ENCODE data around the gene MSANTD3. TPM values are rescaled to one million over a fixed set of nuclear protein-coding genes. Genes with fewer than 3 reads are reported as not detected.
"Not testable (repeated sequence)": the region's sequence is repeated elsewhere in the genome, so short reads cannot be mapped to it uniquely, and the experiment has no call there.

Gene MSANTD3
- total RNA-seq, 1 donor from 2014 or later: 58.7 TPM

GRCh38 chr9:100440071-100440470, 13.1 kb downstream of the MSANTD3 start:
- Mint-ChIP-seq H3K27ac (ENCODE audit: unreplicated experiment) (peak overlapping the region; percentile 58), H3K27me3 (ENCODE audit: unreplicated experiment) (no peaks in the 10 kb centered on the region), H3K36me3 (ENCODE audit: unreplicated experiment) (peaks cover 12% of the 10 kb centered on the region), H3K4me3 (ENCODE audit: unreplicated experiment) (no peak overlapping the region), H3K9me3 (ENCODE audit: unreplicated experiment) (no peaks in the 10 kb centered on the region), H3K4me1 (ENCODE audit: unreplicated experiment) (peaks cover 27% of the 10 kb centered on the region)
- no peak for DNase-seq (ENCODE audit: extremely low spot score, unreplicated experiment)
- no peak for TF ChIP-seq CTCF (IDR thresholded peaks at IDR 0.05)

GRCh38 chr9:100440487-100440886, 13.5 kb downstream of the MSANTD3 start:
- H3K27me3 Mint-ChIP-seq (ENCODE audit: unreplicated experiment); H3K4me3 Mint-ChIP-seq (ENCODE audit: unreplicated experiment); DNase-seq (ENCODE audit: extremely low spot score, unreplicated experiment); H3K9me3 Mint-ChIP-seq (ENCODE audit: unreplicated experiment): not testable (repeated sequence)
- Mint-ChIP-seq H3K36me3 (ENCODE audit: unreplicated experiment) (peaks cover 12% of the 10 kb centered on the region), H3K27ac (ENCODE audit: unreplicated experiment) (peak overlapping the region; percentile 58), H3K4me1 (ENCODE audit: unreplicated experiment) (peaks cover 27% of the 10 kb centered on the region)

- Mint-ChIP-seq H3K27ac (ENCODE audit: unreplicated experiment) (no peak overlapping the region), H3K4me3 (ENCODE audit: unreplicated experiment) (no peak overlapping the region), H3K36me3 (ENCODE audit: unreplicated experiment) (peaks cover 22% of the 10 kb centered on the region), H3K4me1 (ENCODE audit: unreplicated experiment) (peaks cover 19% of the 10 kb centered on the region), H3K9me3 (ENCODE audit: unreplicated experiment) (no peaks in the 10 kb centered on the region), H3K27me3 (ENCODE audit: unreplicated experiment) (no peaks in the 10 kb centered on the region)
- no peak for DNase-seq (ENCODE audit: extremely low spot score, unreplicated experiment)
- TF ChIP-seq CTCF (IDR thresholded peaks at IDR 0.05): no peak
Observed at GRCh38 chr9:100441911-100442361, 15.0 kb downstream of the MSANTD3 start.

- Mint-ChIP-seq H3K27ac (ENCODE audit: unreplicated experiment) (no peak overlapping the region), H3K27me3 (ENCODE audit: unreplicated experiment) (no peaks in the 10 kb centered on the region), H3K36me3 (ENCODE audit: unreplicated experiment) (peaks cover 29% of the 10 kb centered on the region), H3K4me1 (ENCODE audit: unreplicated experiment) (peaks cover 10% of the 10 kb centered on the region), H3K4me3 (ENCODE audit: unreplicated experiment) (no peak overlapping the region), H3K9me3 (ENCODE audit: unreplicated experiment) (no peaks in the 10 kb centered on the region)
- no peak for DNase-seq (ENCODE audit: extremely low spot score, unreplicated experiment)
- TF ChIP-seq CTCF (IDR thresholded peaks at IDR 0.05): no peak
Observed at GRCh38 chr9:100443781-100444768, 17.1 kb downstream of the MSANTD3 start.

GRCh38 chr9:100445161-100445902, 18.4 kb downstream of the MSANTD3 start:
- Mint-ChIP-seq H3K36me3 (ENCODE audit: unreplicated experiment) (peaks cover 35% of the 10 kb centered on the region), H3K27ac (ENCODE audit: unreplicated experiment) (no peak overlapping the region), H3K27me3 (ENCODE audit: unreplicated experiment) (no peaks in the 10 kb centered on the region), H3K9me3 (ENCODE audit: unreplicated experiment) (no peaks in the 10 kb centered on the region), H3K4me1 (ENCODE audit: unreplicated experiment) (peaks cover 5% of the 10 kb centered on the region), H3K4me3 (ENCODE audit: unreplicated experiment) (no peak overlapping the region)
- no peak for TF ChIP-seq CTCF (IDR thresholded peaks at IDR 0.05)
- no peak for DNase-seq (ENCODE audit: extremely low spot score, unreplicated experiment)

Data from osteocyte (in vitro differentiated cells).